ENCODE results near the gene CALCB. TPM values are rescaled to one million over a fixed set of nuclear protein-coding genes. Genes with fewer than 3 reads are reported as not detected.

The CALCB gene
- total RNA-seq, 1 experiment from 2014 or later = not detected

- DNase-seq (ENCODE audit: low read depth, low spot score) = no peak
- in situ Hi-C loops (cut with HindIII; ENCODE audit: low pct_unique_long_range_greater_than_20kb, low sequenced_read_pairs) = no loop called here
These were observed 36.2 kb downstream of the CALCB start for GRCh38 chr11:15109602-15110001.

GRCh38 chr11:15111215-15111614 lies 37.8 kb downstream of the CALCB start:
- in situ Hi-C loops (cut with HindIII; ENCODE audit: low pct_unique_long_range_greater_than_20kb, low sequenced_read_pairs) = no loop called here
- DNase-seq (ENCODE audit: low read depth, low spot score) = no peak

GRCh38 chr11:15112131-15112541 lies 38.7 kb downstream of the CALCB start:
- DNase-seq (ENCODE audit: low read depth, low spot score) = no peak
- in situ Hi-C loops (cut with HindIII; ENCODE audit: low pct_unique_long_range_greater_than_20kb, low sequenced_read_pairs) = no loop called here

GRCh38 chr11:15113381-15113780 lies 40.0 kb downstream of the CALCB start:
- DNase-seq (ENCODE audit: low read depth, low spot score) = no peak
- in situ Hi-C loops (cut with HindIII; ENCODE audit: low pct_unique_long_range_greater_than_20kb, low sequenced_read_pairs) = no loop called here

- in situ Hi-C loops (cut with HindIII; ENCODE audit: low pct_unique_long_range_greater_than_20kb, low sequenced_read_pairs) = no loop called here
- no peak for DNase-seq (ENCODE audit: low read depth, low spot score)
These were observed 41.4 kb downstream of the CALCB start, which contains the start of gene INSC for GRCh38 chr11:15114501-15115475. TSS of gene INSC (plus strand) at chr11:15114923. CDS start at chr11:15149175, 34,252 bp downstream.

- in situ Hi-C loops (cut with HindIII; ENCODE audit: low pct_unique_long_range_greater_than_20kb, low sequenced_read_pairs) = no loop called here
These were observed 42.3 kb downstream of the CALCB start for GRCh38 chr11:15115686-15116085.

GRCh38 chr11:15117751-15118150 lies 44.4 kb downstream of the CALCB start:
- in situ Hi-C loops (cut with HindIII; ENCODE audit: low pct_unique_long_range_greater_than_20kb, low sequenced_read_pairs) = no loop called here
- DNase-seq (ENCODE audit: low read depth, low spot score) = peak; percentile 92

More at GRCh38 chr11:15115686-15116085, 42.3 kb downstream of the CALCB start:
- no peak for DNase-seq (ENCODE audit: low read depth, low spot score)

GRCh38 chr11:15118431-15118830 lies 45.0 kb downstream of the CALCB start:
- DNase-seq (ENCODE audit: low read depth, low spot score) = no peak
- in situ Hi-C loops (cut with HindIII; ENCODE audit: low pct_unique_long_range_greater_than_20kb, low sequenced_read_pairs) = no loop called here

- DNase-seq (ENCODE audit: low read depth, low spot score) = no peak
- in situ Hi-C loops (cut with HindIII; ENCODE audit: low pct_unique_long_range_greater_than_20kb, low sequenced_read_pairs) = no loop called here
These were observed 46.0 kb downstream of the CALCB start for GRCh38 chr11:15119352-15119751.

GRCh38 chr11:15119826-15120225 lies 46.4 kb downstream of the CALCB start:
- in situ Hi-C loops (cut with HindIII; ENCODE audit: low pct_unique_long_range_greater_than_20kb, low sequenced_read_pairs) = no loop called here
- no peak for DNase-seq (ENCODE audit: low read depth, low spot score)

GRCh38 chr11:15123849-15124248 lies 50.5 kb downstream of the CALCB start:
- no peak for DNase-seq (ENCODE audit: low read depth, low spot score)
- in situ Hi-C loops (cut with HindIII; ENCODE audit: low pct_unique_long_range_greater_than_20kb, low sequenced_read_pairs) = no loop called here

GRCh38 chr11:15124528-15124927 lies 51.1 kb downstream of the CALCB start:
- no peak for DNase-seq (ENCODE audit: low read depth, low spot score)
- in situ Hi-C loops (cut with HindIII; ENCODE audit: low pct_unique_long_range_greater_than_20kb, low sequenced_read_pairs) = no loop called here

GRCh38 chr11:15127341-15127740 lies 53.9 kb downstream of the CALCB start:
- in situ Hi-C loops (cut with HindIII; ENCODE audit: low pct_unique_long_range_greater_than_20kb, low sequenced_read_pairs) = no loop called here
- no peak for DNase-seq (ENCODE audit: low read depth, low spot score)

Other genes with a start within 250 kb of the CALCB start
- 14.3 and 17.8 TPM in 2 replicates for gene CYP2R1, start 181.4 kb upstream of the CALCB start, total RNA-seq (2014; rRNA removed; shearing (Covaris generic))
- gene CALCA, start 101.2 kb upstream of the CALCB start, total RNA-seq (2014; rRNA removed; shearing (Covaris generic)) = not detected in 2 replicates
- gene INSC, start 41.3 kb downstream of the CALCB start, total RNA-seq (2014; rRNA removed; shearing (Covaris generic)) = 0.87 TPM in 1 of 2 replicates, not detected in the other

All from SK-MEL-5 (cell line).